NCI-H345 treated with DMSO at 0.1 percent for 48 hours (cell line): ENCODE data around the gene WLS.

Source experiments
- DNase-seq: peaks from one replicate; lab custom pipeline; 2025; ENCODE audit not compliant: unreplicated experiment; lab: John Stamatoyannopoulos, UW

The WLS gene

GRCh38 chr1:68202239-68202832 lies 30.0 kb downstream of the WLS start:
- no peak for DNase-seq

- DNase-seq: no peak
These were observed 30.6 kb downstream of the WLS start for GRCh38 chr1:68201546-68202238.

- DNase-seq: no peak
These were observed 32.7 kb downstream of the WLS start for GRCh38 chr1:68199603-68200002.

GRCh38 chr1:68198752-68199151 lies 33.6 kb downstream of the WLS start:
- DNase-seq: no peak

GRCh38 chr1:68197891-68198290 lies 34.4 kb downstream of the WLS start:
- DNase-seq: peak; percentile 34

- no peak for DNase-seq
These were observed 34.9 kb downstream of the WLS start for GRCh38 chr1:68197461-68197860.

- DNase-seq: no peak
These were observed 35.6 kb downstream of the WLS start for GRCh38 chr1:68196676-68197075.

- no peak for DNase-seq
These were observed 40.6 kb downstream of the WLS start for GRCh38 chr1:68191717-68192116.

GRCh38 chr1:68188644-68189340 lies 43.5 kb downstream of the WLS start:
- no peak for DNase-seq

GRCh38 chr1:68188060-68188538 lies 44.2 kb downstream of the WLS start:
- no peak for DNase-seq

- DNase-seq: no peak
These were observed 46.6 kb downstream of the WLS start for GRCh38 chr1:68185743-68186142.

- DNase-seq: no peak
These were observed 48.4 kb downstream of the WLS start for GRCh38 chr1:68183895-68184294.

GRCh38 chr1:68181165-68181556 lies 51.2 kb downstream of the WLS start:
- DNase-seq: no peak

- no peak for DNase-seq
These were observed 51.7 kb downstream of the WLS start for GRCh38 chr1:68180441-68181164.

- no peak for DNase-seq
These were observed 53.4 kb downstream of the WLS start for GRCh38 chr1:68178821-68179490.

GRCh38 chr1:68175621-68176398 lies 56.5 kb downstream of the WLS start:
- peak; percentile 77 for DNase-seq

GRCh38 chr1:68174738-68175113 lies 57.6 kb downstream of the WLS start:
- DNase-seq: no peak

GRCh38 chr1:68173936-68174737 lies 58.2 kb downstream of the WLS start:
- DNase-seq: no peak

GRCh38 chr1:68173283-68173935 lies 58.9 kb downstream of the WLS start:
- DNase-seq: peak; percentile 87
